Muscle layer of colon (tissue), 2 donors: ENCODE data around the gene LAMC2.
"Not testable (repeated sequence)": the region's sequence is repeated elsewhere in the genome, so short reads cannot be mapped to it uniquely, and the experiment has no call there.

Experiments
- H3K27ac ChIP-seq: one replicate; pipeline ENCODE4 v1.7.0; 2013; ENCODE audit warnings: low read depth, mild to moderate bottlenecking, low read length, moderate library complexity
- H3K27me3 ChIP-seq, 2 donors: one replicate each; pipeline ENCODE4 v1.7.0; 2013; ENCODE audit warnings: low read length in 2 of 2, mild to moderate bottlenecking in 2 of 2; ENCODE audit not compliant: insufficient read depth in 2 of 2, control insufficient read depth in 1 of 2
- H3K36me3 ChIP-seq: one replicate; pipeline ENCODE4 v1.7.0; 2013; ENCODE audit warnings: mild to moderate bottlenecking, low read length; ENCODE audit not compliant: insufficient read depth
- H3K4me1 ChIP-seq: one replicate; pipeline ENCODE4 v1.7.0; 2013; ENCODE audit warnings: mild to moderate bottlenecking, low read length; ENCODE audit not compliant: insufficient read depth
- H3K4me3 ChIP-seq, 2 donors: one replicate each; pipeline ENCODE4 v1.7.0; 2013; ENCODE audit warnings: low read length in 2 of 2, low read depth in 1 of 2, mild to moderate bottlenecking in 1 of 2, moderate library complexity in 1 of 2
- H3K9ac ChIP-seq: one replicate; pipeline ENCODE4 v1.7.0; 2013; ENCODE audit warnings: low read length
- H3K9me3 ChIP-seq: one replicate; pipeline ENCODE4 v1.7.0; 2013; ENCODE audit warnings: mild to moderate bottlenecking, low read length
- donor health status: abdominal sarcoma.
- donor health status: Adenocarcinoma of cecum.

LAMC2 gene

GRCh38 chr1:183239220-183239742 is 53.2 kb downstream of the LAMC2 start:
- Histone ChIP-seq H3K4me1 (peaks cover 13% of the 10 kb centered on the region), H3K4me3 (no peak overlapping the region), H3K9me3 (no peaks in the 10 kb centered on the region), H3K9ac (no peak overlapping the region), H3K36me3 (no peaks in the 10 kb centered on the region), H3K27me3 (no peaks in the 10 kb centered on the region), H3K27ac (no peak overlapping the region)

- Histone ChIP-seq H3K9me3 (no peaks in the 10 kb centered on the region), H3K4me1 (peaks cover 7% of the 10 kb centered on the region), H3K36me3 (no peaks in the 10 kb centered on the region), H3K4me3 (no peak overlapping the region), H3K27ac (no peak overlapping the region), H3K9ac (no peak overlapping the region), H3K27me3 (no peaks in the 10 kb centered on the region)
Measured at GRCh38 chr1:183239793-183240525, 53.9 kb downstream of the LAMC2 start.

- no peak overlapping the region for H3K9ac ChIP-seq
- no peak overlapping the region for H3K4me3 ChIP-seq
- no peaks in the 10 kb centered on the region for H3K27me3 ChIP-seq
- H3K9me3 ChIP-seq, result no peaks in the 10 kb centered on the region
- H3K27ac ChIP-seq, result no peak overlapping the region
- no peaks in the 10 kb centered on the region for H3K36me3 ChIP-seq
- H3K4me1 ChIP-seq, result peaks cover 7% of the 10 kb centered on the region
Measured at GRCh38 chr1:183240526-183240825, 54.4 kb downstream of the LAMC2 start.

- H3K9me3 ChIP-seq, H3K27ac ChIP-seq, H3K36me3 ChIP-seq, H3K27me3 ChIP-seq, H3K4me1 ChIP-seq, H3K4me3 ChIP-seq, H3K9ac ChIP-seq: not testable (repeated sequence)
Measured at GRCh38 chr1:183240853-183241252, 54.8 kb downstream of the LAMC2 start.

- Histone ChIP-seq H3K9ac (no peak overlapping the region), H3K4me3 (no peak overlapping the region), H3K27me3 (no peaks in the 10 kb centered on the region), H3K4me1 (peaks cover 7% of the 10 kb centered on the region), H3K36me3 (no peaks in the 10 kb centered on the region), H3K27ac (no peak overlapping the region), H3K9me3 (no peaks in the 10 kb centered on the region)
Measured at GRCh38 chr1:183241471-183241870, 55.4 kb downstream of the LAMC2 start.

- no peaks in the 10 kb centered on the region for H3K27me3 ChIP-seq
- no peak overlapping the region for H3K27ac ChIP-seq
- H3K36me3 ChIP-seq, result no peaks in the 10 kb centered on the region
- H3K9me3 ChIP-seq, result no peaks in the 10 kb centered on the region
- H3K9ac ChIP-seq, result no peak overlapping the region
- no peak overlapping the region for H3K4me3 ChIP-seq
- H3K4me1 ChIP-seq, result peaks cover 7% of the 10 kb centered on the region
Measured at GRCh38 chr1:183242556-183242955, 56.5 kb downstream of the LAMC2 start.

- Histone ChIP-seq H3K36me3 (no peaks in the 10 kb centered on the region), H3K4me1 (peaks cover 7% of the 10 kb centered on the region), H3K27ac (no peak overlapping the region), H3K9me3 (no peaks in the 10 kb centered on the region), H3K27me3 (no peaks in the 10 kb centered on the region), H3K9ac (no peak overlapping the region), H3K4me3 (no peak overlapping the region)
Measured at GRCh38 chr1:183243161-183244050, 57.3 kb downstream of the LAMC2 start.

- peaks cover 7% of the 10 kb centered on the region for H3K4me1 ChIP-seq
- no peak overlapping the region for H3K9ac ChIP-seq
- H3K36me3 ChIP-seq, result no peaks in the 10 kb centered on the region
- no peak overlapping the region for H3K4me3 ChIP-seq
- no peaks in the 10 kb centered on the region for H3K27me3 ChIP-seq
- H3K9me3 ChIP-seq, result no peaks in the 10 kb centered on the region
- H3K27ac ChIP-seq, result no peak overlapping the region
Measured at GRCh38 chr1:183244466-183244865, 58.4 kb downstream of the LAMC2 start.

- Histone ChIP-seq H3K36me3 (no peaks in the 10 kb centered on the region), H3K27me3 (no peaks in the 10 kb centered on the region), H3K27ac (no peak overlapping the region), H3K4me1 (peaks cover 7% of the 10 kb centered on the region), H3K4me3 (no peak overlapping the region), H3K9me3 (no peaks in the 10 kb centered on the region), H3K9ac (no peak overlapping the region)
Measured at GRCh38 chr1:183245357-183245756, 59.3 kb downstream of the LAMC2 start.

GRCh38 chr1:183246436-183246835 is 60.4 kb downstream of the LAMC2 start:
- Histone ChIP-seq H3K36me3 (no peaks in the 10 kb centered on the region), H3K27me3 (no peaks in the 10 kb centered on the region), H3K27ac (no peak overlapping the region), H3K9ac (no peak overlapping the region), H3K4me1 (peaks cover 7% of the 10 kb centered on the region), H3K4me3 (no peak overlapping the region), H3K9me3 (no peaks in the 10 kb centered on the region)

- Histone ChIP-seq H3K4me1 (peaks cover 7% of the 10 kb centered on the region), H3K27me3 (no peaks in the 10 kb centered on the region), H3K36me3 (no peaks in the 10 kb centered on the region), H3K27ac (no peak overlapping the region), H3K4me3 (no peak overlapping the region), H3K9me3 (no peaks in the 10 kb centered on the region), H3K9ac (no peak overlapping the region)
Measured at GRCh38 chr1:183247066-183247465, 61.0 kb downstream of the LAMC2 start.
